PC-9 (cell line): Measurements from ENCODE around the gene CCDC81. TPM values are rescaled to one million over a fixed set of nuclear protein-coding genes. Genes with fewer than 3 reads are reported as not detected.

Experiments used
- BruUV-seq: library from RNA; stranded (reverse); fragments of 400-500 nt; replicated peaks from 2 replicates; lab custom pipeline; 2021; lab: Mats Ljungman, UMichigan
- CTCF ChIA-PET: fragments of 300-600 bp; sonication (Branson Sonifier 250); formaldehyde crosslinking; loops from one replicate; lab custom pipeline; 2022; ENCODE audit warnings: antibody characterized with exemption; lab: Charles Lee
- POLR2A ChIA-PET: fragments of 300-600 bp; sonication (Branson Sonifier 250); formaldehyde crosslinking; loops from one replicate; lab custom pipeline; 2022; ENCODE audit warnings: antibody characterized with exemption; ENCODE audit not compliant: unreplicated experiment; lab: Charles Lee
- DNase-seq, 2 experiments: peaks; one replicate each; pipeline versions ENCODE4 v3.0.0 to v3.0.0-alpha.2; 2015 to 2022; ENCODE audit warnings: mixed read lengths in 1 of 2
- H2AFZ ChIP-seq: fragments of 200-600 bp; sonication (generic); 2 replicates; pipeline ENCODE4 v1.8.1; 2017; ENCODE audit warnings: antibody characterized with exemption
- H3F3A ChIP-seq: fragments of 200-600 bp; sonication (generic); 2 replicates; pipeline ENCODE4 v1.8.1; 2017; ENCODE audit warnings: antibody characterized with exemption, mild to moderate bottlenecking, low read depth; ENCODE audit not compliant: insufficient read depth
- H3K27ac ChIP-seq: fragments of 200-600 bp; sonication (generic); 2 replicates; pipeline ENCODE4 v1.6.1; 2016; ENCODE audit warnings: mixed run types
- H3K27me3 ChIP-seq: fragments of 200-600 bp; sonication (generic); 2 replicates; pipeline ENCODE4 v1.6.1; 2016; ENCODE audit warnings: low read depth, mixed run types; ENCODE audit not compliant: insufficient read depth
- H3K36me3 ChIP-seq: fragments of 200-600 bp; sonication (generic); 2 replicates; pipeline ENCODE4 v1.6.1; 2016; ENCODE audit warnings: low read depth, mixed run types
- H3K4me1 ChIP-seq: fragments of 200-600 bp; sonication (generic); replicated peaks from 2 replicates; pipeline ENCODE4 v1.6.1; 2016; ENCODE audit warnings: mixed run types; ENCODE audit not compliant: insufficient read depth
- H3K4me2 ChIP-seq: fragments of 200-600 bp; sonication (generic); 2 replicates; pipeline ENCODE4 v1.6.1; 2017; ENCODE audit warnings: mixed run types
- H3K4me3 ChIP-seq: fragments of 200-600 bp; sonication (generic); 2 replicates; pipeline ENCODE4 v1.6.1; 2016; ENCODE audit warnings: mixed run types
- H3K79me2 ChIP-seq: fragments of 200-600 bp; sonication (generic); 2 replicates; pipeline ENCODE4 v1.6.1; 2017; ENCODE audit warnings: low read depth, mixed run types
- H3K9me2 ChIP-seq: fragments of 200-600 bp; sonication (generic); 2 replicates; pipeline ENCODE4 v1.8.1; 2017; ENCODE audit warnings: mild to moderate bottlenecking; ENCODE audit not compliant: insufficient read depth
- H3K9me3 ChIP-seq: fragments of 200-600 bp; sonication (generic); 2 replicates; pipeline ENCODE4 v1.8.1; 2016; ENCODE audit warnings: low read depth; ENCODE audit not compliant: insufficient read depth
- H4K20me1 ChIP-seq: fragments of 200-600 bp; sonication (generic); 2 replicates; pipeline ENCODE4 v1.8.1; 2017; ENCODE audit not compliant: insufficient read depth
- EZH2 ChIP-seq: fragments of 200-600 bp; sonication (generic); IDR thresholded peaks from 2 replicates; pipeline ENCODE4 v1.8.0; 2017; ENCODE audit warnings: antibody characterized with exemption, low read depth
- intact Hi-C: fragments of 100-400 bp; cut with micrococcal nuclease; formaldehyde crosslinking; loops from one replicate; pipeline ENCODE4 v1.10.0; 2022; ENCODE audit not compliant: unreplicated experiment
- total RNA-seq: library from RNA; stranded (reverse); gene quantifications from 2 replicates; pipeline ENCODE4 v1.2.3, GENCODE V29; 2021
- TF ChIP-seq, protein P1 (sequence below): fragments of 200-600 bp; sonication (generic); conservative IDR thresholded peaks from 2 replicates; pipeline ENCODE4 v1.6.1; 2017; ENCODE audit warnings: mixed run types, antibody characterized with exemption, mild to moderate bottlenecking, moderate library complexity

The CCDC81 gene
- total RNA-seq, 1 experiment from 2014 or later = 0.65 TPM

DNA sequence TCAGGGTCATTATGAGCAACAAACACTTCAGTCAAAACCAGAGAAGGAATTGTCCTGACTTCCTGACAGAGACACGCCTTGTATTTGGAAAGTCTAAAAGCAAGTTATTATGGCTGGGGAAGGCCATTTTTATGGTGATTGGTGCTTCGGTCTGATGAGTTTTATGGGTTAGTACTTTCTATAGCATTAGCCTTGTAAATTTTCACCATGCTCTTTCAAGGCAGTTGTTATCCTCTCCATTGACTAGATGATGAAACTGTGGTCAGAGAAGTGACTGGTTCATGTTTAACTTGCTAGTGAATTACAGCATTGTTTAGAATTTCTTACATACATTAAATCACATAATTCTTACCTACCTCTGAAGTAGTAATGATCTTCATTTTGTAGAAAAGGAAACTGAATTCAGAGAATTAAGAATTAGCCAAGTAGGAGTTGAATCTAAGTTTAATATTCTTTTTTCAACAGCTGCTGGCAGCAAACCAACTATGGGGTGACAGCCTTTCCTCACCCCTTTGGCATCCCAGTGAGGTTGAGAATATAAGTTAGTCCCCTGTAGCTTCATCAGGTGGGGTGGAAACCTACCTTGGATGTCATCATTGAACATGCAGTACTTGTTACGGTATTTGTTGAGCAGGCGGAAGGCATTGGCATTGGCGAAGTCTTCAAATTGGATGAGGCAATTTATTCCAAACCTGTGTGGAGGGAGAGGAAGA is 90.0 kb downstream of the CCDC81 start:
- no peaks in the 10 kb centered on the region for H3K79me2 ChIP-seq
- ChIA-PET POLR2A (no interaction called here), CTCF (no interaction called here)
- H3K9me2 ChIP-seq = no peaks in the 10 kb centered on the region
- peaks cover 19% of the 10 kb centered on the region for H3K4me1 ChIP-seq
- no peaks in the 10 kb centered on the region for H3K27me3 ChIP-seq
- intact Hi-C loops = no loop called here
- H3K36me3 ChIP-seq = no peaks in the 10 kb centered on the region
- H3K4me3 ChIP-seq = no peak overlapping the region
- H3K27ac ChIP-seq = no peak overlapping the region
- BruUV-seq = no TSS peak
- no peak overlapping the region for H3K4me2 ChIP-seq
- H3K9me3 ChIP-seq = no peaks in the 10 kb centered on the region
- no peak overlapping the region for H2AFZ ChIP-seq
- DNase-seq = no peak
- no peak for TF ChIP-seq EZH2
- TF ChIP-seq, protein P1, sequence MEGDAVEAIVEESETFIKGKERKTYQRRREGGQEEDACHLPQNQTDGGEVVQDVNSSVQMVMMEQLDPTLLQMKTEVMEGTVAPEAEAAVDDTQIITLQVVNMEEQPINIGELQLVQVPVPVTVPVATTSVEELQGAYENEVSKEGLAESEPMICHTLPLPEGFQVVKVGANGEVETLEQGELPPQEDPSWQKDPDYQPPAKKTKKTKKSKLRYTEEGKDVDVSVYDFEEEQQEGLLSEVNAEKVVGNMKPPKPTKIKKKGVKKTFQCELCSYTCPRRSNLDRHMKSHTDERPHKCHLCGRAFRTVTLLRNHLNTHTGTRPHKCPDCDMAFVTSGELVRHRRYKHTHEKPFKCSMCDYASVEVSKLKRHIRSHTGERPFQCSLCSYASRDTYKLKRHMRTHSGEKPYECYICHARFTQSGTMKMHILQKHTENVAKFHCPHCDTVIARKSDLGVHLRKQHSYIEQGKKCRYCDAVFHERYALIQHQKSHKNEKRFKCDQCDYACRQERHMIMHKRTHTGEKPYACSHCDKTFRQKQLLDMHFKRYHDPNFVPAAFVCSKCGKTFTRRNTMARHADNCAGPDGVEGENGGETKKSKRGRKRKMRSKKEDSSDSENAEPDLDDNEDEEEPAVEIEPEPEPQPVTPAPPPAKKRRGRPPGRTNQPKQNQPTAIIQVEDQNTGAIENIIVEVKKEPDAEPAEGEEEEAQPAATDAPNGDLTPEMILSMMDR = no peak
- peaks cover 1% of the 10 kb centered on the region; the same call in 1 of the 2 replicates for H3F3A ChIP-seq
- H4K20me1 ChIP-seq = no peaks in the 10 kb centered on the region

DNA sequence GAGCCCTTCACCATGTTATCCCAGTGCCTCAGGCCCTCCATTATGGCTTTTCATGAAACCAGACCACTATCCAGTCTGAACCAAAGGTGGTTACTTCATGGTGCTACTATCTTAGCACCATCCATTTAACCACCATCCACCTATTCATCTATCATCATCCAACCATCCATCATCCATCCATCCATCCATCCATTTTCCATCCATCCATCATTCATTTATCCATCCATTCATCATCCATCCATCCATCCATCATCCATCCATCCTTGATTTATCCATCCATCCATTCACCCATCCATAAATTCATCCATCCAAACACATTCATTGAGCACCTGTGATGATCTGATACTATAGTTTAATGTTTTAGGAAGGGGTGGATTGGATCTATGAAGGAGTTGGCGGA is 93.5 kb downstream of the CCDC81 start:
- DNase-seq = no peak
- Histone ChIP-seq H3K4me2 (no peak overlapping the region), H3F3A (peaks cover 12% of the 10 kb centered on the region), H3K79me2 (no peaks in the 10 kb centered on the region), H4K20me1 (no peaks in the 10 kb centered on the region), H3K4me1 (peaks cover 18% of the 10 kb centered on the region), H3K9me2 (no peaks in the 10 kb centered on the region), H3K36me3 (no peaks in the 10 kb centered on the region), H3K27me3 (no peaks in the 10 kb centered on the region), H2AFZ (no peak overlapping the region), H3K9me3 (no peaks in the 10 kb centered on the region), H3K27ac (no peak overlapping the region), H3K4me3 (no peak overlapping the region)
- ChIA-PET CTCF (interaction anchor here (0.7 kb wide), 1 partner anchor 1130 kb away, joined by 3 read pairs; no protein-coding TSS in a partner anchor), POLR2A (interaction anchor here (0.5 to 0.6 kb wide), 2 partner anchors 15 to 293 kb away, joined by 3 to 6 read pairs; no protein-coding TSS in a partner anchor)
- TF ChIP-seq, protein P1 = no peak
- TF ChIP-seq EZH2 = no peak
- no TSS peak for BruUV-seq
- intact Hi-C loops = no loop called here

DNA sequence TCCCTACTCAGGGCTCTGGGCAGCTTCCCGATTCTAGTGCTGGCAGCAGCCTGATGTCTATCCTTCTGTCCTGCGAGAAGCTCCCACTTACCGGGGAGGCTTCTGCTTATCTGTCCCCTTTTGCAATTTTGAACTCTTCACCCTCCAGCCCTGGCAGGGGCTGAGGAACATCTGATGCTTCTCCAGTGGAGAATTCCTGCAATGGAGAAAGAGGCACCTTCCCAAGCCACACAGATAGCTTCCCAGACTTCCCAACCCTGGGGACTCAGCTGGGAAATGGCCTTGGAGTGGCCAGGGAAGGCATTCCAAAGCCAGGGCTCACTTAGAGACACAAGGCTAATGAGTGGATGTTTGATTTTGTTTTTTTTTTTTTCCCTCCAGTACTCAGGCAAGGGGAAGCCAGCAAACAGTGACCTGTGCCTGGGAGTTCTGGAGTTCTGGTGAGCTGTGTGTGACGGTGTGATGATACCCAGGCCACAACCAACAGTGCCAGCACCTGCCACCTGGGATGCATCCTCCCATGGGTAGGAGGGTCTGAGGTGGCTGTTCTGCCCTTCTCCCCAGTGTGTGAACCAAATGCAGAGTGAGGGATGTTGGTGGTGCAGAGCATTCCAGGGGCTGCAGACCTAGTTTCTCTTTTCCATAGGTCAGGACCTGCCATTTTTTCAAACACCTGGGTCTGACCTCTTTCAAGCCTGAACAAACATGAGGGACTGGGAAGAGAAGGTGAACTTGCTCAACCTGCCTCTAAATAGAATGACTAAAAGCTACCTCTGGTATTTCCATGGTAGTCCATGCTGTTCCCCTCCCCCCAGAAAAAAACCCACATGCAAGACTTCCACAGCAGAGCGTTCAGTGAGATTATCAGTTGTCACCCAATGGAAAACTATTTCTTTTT is 95.1 kb downstream of the CCDC81 start:
- CTCF ChIA-PET = interaction anchor here (0.7 to 0.9 kb wide), 2 partner anchors 14 kb away, joined by 3 to 7 read pairs; no protein-coding TSS in a partner anchor
- H3K9me2 ChIP-seq = no peaks in the 10 kb centered on the region
- intact Hi-C loops = loop anchor here (1.0 kb wide), 1 partner anchor 28 kb away; no protein-coding TSS in a partner anchor
- POLR2A ChIA-PET = interaction anchor here (0.7 kb wide), 1 partner anchor 122 kb away, joined by 12 read pairs; no protein-coding TSS in a partner anchor
- H3K4me1 ChIP-seq = peaks cover 24% of the 10 kb centered on the region
- H3K4me3 ChIP-seq = no peak overlapping the region
- H3K9me3 ChIP-seq = no peaks in the 10 kb centered on the region
- no peaks in the 10 kb centered on the region for H4K20me1 ChIP-seq
- H2AFZ ChIP-seq = no peak overlapping the region
- H3K27me3 ChIP-seq = no peaks in the 10 kb centered on the region
- TF ChIP-seq, protein P1 = no peak
- no peak for TF ChIP-seq EZH2
- peak; percentile 32 to 88 for DNase-seq
- peaks cover 12% of the 10 kb centered on the region for H3F3A ChIP-seq
- no TSS peak for BruUV-seq
- no peaks in the 10 kb centered on the region for H3K79me2 ChIP-seq
- peak overlapping the region; percentile 21 for H3K4me2 ChIP-seq
- 0 out of 2 replicates have a peak, but pooled peaks cover under 1% of the 10 kb centered on the region for H3K36me3 ChIP-seq
- peak overlapping the region; percentile 39; the same call in 1 of the 2 replicates for H3K27ac ChIP-seq
